HG03521 (cell line): ENCODE data around the gene MSRB1.

Source experiments
- ATAC-seq: cut with Tn5 transposase; IDR thresholded peaks from one replicate; pipeline ENCODE4 v1.9.1; 2021; ENCODE audit warnings: mild to moderate bottlenecking, moderate library complexity; ENCODE audit not compliant: unreplicated experiment

MSRB1 gene

DNA sequence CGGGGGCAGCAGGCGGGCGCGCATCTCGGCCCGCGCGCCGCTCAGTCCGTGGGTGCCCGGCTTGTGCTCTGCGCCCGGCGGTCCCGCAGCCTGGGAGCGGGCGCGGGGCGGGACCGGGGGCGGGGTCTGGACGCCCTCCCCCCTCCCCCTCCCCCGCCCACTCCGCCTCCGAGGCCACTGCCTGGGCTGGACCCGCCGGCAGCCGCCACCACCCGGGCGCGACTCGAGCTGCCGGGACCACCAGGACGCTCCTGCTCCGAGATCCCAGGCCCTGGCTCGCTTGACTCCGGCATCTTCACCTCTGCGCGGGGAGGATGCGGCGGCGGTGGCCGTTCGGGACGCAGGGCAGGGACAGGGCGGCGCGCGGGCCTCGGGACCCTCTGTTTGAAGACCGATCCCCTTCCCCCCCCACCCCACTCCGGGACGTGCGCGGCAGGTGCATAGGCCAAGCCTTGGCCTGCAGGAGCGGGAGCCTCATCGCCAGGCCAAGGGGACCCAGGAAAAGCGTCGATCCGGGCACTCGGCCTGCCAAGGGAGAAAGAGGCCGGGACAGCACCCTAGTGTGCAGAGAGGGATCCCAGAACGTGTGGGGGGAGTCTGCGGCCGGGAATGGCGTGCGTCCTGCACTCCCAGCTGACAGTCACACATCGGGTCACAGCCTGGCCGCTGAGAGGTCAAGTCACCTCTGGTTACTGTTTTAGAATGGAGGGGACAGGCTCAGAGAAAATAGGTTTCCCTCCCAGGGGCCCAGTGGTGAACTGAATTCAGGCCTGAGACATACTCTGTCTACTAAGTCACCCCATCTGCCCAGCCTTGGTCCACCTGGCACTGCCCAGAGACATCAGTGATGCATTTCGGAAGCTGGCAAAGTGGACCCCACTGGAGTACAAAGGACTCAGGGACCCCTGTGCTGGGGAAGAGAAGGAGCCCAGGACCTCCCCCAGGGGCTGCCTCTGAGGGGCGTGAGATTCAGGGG is 24.4 kb downstream of the MSRB1 start, which contains the start of gene HS3ST6:
Gene HS3ST6, minus strand, starts transcription at position 65 of the 976 bp plus-strand sequence. CDS start 92 bp downstream, outside the sequence.
- no peak for ATAC-seq

DNA sequence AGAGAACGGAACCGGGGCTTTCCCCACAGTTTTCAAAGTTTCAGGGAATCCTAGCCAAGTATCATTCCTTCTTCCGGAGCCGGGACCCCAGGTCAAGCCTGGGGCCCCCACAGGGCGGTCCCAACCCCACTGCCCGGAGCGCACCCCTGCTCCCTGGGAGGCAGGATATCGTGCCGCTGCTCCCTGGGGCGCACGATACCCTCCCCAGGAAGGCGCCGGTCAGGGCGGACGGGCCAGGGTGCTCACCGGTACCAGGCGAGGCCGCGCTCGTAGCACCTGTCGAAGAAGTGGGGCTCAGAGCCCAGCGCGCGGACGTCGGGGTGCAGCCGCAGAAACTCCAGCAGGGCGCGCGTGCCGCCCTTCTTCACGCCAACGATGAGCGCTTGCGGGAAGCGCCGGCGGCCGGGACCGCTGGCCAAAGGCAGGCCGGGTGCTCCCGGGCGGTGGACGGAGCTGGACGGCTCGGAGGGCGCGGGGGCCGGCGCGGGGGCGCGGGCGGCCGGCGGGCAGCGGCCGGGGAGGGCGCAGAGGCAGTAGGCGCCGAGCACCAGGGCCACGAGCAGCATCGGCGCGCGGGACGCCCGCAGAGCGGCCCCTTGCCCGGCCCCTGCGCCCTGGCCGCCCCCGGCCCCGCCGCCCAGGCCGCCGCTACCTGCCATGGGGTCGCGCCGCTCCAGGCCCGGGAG is 25.2 kb downstream of the MSRB1 start:
- no peak for ATAC-seq

DNA sequence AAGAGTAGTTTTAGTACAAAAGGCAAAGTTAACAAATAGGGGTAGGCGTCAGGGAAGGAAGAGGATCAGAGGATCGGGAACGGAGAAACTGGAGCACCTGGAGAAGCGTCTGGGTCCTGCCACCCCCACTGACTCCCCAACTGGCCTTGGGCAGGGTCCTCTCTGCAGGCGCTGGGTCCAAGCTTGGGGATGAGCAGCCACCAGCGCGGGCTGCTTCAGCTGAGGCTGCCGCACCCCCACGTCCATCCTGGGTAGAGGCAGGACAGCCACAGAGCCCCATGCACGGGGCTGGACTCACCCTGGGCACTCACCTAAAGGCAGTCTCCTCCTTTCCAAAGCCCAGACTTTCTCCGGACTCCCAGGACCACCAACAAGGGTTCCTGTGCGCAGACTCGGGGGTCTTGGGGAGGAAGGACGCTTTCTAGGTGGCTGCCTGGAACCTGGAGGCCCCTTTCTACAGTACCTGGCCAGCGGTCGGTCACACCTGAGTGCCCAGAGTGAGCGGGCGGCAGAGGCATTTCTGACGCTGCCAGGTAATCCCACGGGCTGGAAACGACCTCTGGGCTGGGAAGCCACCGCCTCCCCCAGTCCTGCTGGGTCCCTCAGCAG is 25.8 kb downstream of the MSRB1 start:
- no peak for ATAC-seq

DNA sequence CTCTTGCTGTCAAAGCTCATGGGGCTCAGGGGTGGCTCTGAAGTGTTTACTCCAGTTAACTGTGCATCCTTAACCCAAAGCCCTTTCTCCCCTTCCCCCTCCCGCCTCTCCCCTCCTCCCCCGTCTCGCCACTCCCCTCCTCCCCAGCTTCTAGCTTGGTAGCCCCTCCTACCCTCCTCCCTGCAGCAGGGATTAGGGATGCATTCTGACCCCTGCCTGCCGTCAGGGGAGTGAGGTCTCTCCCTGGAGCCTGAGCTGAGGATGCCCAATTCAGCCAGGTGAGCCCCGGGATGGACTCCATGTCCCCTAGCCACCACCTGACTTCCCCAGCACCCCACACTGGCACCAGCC is 26.4 kb downstream of the MSRB1 start:
- no peak for ATAC-seq

DNA sequence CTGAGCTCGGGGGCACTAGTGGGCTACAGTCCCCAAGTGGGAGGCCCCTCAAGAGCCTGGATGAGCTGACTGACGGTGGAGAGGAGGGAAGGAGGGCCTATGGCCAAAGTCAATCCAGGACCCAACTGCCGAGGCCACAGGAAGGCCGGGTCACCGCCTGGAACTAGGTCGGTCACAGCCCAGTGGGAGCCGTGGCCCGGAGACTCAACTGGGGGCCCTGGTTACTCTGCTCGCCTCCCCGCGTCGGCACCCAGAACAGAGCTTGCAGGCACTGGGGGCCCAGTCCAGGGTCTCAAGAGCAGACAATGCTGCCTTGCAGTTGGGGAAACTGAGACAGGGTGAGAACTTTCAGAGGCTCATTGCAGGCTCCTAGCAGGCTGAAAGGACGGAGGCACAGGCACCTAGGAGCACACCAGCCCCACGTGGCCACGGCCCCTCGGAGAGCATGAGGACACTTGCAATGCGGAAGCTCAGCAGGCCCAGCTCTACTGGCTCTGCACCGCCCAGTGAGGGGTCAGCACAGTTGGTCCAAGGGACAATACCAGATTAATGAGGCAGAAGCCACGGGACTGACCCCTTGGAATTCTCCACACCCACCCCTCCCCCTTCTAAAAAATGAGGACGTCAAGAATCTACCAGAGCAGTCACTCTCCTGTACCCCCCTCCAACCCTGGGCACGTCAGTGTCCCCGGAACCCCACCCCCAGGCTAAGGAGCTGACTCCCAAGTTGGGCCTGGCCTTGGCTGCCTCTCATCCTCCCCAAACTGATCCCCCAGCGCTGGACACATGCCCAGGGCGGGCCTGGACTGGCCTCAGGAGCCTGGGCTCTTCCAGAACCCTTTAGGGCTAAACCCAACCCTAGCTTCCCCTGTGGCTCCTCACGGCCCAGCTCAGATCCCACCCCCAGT is 27.0 kb downstream of the MSRB1 start:
- no peak for ATAC-seq

DNA sequence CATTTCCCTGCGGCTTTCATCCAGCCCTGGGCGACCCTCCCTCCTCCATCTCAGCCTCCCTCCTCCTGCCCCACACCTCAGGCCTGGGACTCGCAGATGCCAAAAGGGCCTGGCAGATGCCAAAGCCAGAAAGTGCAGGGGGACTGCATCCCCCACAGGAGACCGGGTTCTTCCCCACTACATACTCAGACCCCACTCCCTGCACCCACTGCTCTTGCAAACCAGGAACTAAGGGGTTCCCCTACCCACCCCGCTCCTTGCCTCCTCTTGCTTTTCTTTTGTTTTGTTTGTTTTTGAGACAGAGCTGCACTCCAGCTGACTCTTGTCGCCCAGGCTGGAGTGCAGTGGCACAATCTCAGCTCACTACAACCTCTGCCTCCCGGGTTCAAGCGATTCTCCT is 28.0 kb downstream of the MSRB1 start:
- no peak for ATAC-seq

DNA sequence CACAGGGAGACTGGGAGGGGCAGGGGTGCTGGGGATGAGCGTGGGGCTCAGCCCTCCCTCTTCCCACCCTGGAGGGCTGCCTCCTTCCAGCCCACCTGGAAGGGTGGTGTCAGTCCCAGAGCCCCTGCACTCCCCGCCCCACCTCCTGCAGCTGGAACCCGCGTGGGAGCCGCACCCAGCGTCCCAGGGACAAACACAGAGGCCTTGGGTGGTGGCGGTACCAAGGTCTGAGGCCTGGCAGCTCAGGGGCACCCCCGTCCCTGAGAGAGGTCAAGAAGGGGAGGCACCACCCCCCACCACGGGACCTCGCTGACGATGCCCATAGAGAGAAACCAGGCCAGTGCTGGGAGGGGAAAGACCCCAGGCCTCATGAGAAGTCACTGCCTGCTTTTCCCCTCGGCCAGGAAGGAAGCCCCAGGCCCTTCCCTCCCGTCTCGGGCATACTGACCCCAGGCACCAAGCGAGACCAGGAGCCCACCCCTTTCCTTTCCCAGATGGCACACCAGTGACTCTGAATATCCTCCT is 28.9 kb downstream of the MSRB1 start:
- ATAC-seq: no peak

DNA sequence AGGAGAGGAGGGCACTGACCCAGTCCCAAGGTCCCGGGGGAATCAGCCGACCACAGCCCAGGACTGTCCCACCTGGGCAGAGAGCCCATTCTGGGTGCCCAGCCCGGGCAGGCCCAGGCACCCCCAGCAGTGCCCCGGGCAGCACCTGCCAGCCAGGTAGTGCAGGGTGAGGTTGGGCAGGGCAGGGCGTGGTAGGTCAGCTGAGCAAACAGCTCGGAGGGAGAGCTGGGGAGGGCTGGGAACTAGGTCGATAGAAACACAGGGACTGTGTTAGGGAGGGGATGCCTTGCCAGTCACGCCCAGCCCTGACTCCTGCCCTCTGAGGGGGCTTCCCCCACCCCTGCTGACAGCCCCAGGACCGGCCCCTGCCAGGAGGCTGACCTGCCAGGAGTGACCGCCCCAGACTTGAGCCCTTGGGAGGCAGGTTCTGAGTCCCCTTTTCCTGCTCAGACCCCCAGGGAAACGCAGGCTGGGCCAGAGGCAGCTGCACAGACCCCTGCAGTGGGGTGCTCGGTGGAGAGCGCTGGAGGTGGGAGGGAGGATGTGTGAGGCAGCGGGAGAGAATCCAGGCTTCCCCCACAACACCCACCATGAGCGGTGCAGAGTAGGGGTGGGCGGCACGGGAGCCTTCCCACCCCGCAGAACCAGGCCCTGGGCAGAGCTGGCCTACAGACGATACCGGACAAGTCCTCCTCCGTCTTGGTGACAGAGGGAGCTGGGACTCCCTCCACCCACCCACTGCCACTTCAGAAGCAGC is 29.5 kb downstream of the MSRB1 start:
- ATAC-seq: no peak

DNA sequence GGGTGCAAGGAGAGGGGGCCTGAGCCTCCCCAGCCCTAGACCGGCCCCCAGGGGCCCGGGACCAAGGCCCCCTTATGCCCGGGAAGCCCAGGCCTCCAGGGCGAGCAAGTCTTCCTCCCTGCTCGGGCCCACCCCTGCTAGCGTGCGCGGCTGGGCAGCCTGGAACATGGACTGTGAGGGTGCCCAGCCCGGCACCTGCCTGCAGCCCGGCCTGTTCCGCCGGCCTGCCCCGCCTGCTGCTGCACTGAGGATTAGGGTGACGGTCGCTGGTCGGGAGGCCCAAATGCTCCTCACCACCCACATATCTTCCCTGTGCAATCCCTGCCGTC is 30.8 kb downstream of the MSRB1 start:
- no peak for ATAC-seq

DNA sequence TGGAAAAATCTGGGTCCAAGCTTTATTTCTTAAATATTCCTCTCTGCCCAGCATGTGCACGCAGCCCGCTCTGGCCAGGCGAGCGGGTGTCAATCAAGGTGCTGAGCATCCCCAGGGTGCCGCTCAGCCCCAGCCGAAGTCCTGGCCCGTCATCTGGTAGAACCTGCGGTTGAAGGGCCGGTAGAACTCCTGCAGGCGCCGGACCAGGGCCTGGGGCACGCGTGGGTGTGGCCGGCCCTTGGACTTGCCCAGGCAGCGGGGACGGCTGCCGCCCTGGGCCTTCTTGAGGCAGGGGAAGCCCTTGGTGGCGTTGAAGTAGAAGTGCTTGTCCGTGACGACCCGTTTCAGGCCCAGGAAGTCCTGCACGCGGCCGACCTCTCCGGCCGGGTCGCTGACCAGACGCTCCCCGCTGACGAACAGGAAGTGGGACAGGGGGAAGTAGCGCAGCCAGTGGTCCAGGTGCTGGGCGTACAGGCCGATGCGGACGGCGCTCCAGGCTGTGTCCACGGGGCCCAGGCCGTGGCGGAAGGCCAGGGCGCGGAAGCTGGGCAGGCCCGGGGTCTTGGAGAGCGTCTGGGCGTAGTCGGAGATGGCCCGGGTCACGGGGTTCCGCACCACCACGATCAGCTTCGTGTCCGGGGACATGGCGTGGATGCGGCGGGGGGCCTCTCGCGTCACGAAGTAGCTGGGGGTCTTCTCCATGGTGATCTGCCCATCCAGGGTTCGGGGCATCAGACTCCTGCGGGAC is 31.4 kb downstream of the MSRB1 start:
- no peak for ATAC-seq

DNA sequence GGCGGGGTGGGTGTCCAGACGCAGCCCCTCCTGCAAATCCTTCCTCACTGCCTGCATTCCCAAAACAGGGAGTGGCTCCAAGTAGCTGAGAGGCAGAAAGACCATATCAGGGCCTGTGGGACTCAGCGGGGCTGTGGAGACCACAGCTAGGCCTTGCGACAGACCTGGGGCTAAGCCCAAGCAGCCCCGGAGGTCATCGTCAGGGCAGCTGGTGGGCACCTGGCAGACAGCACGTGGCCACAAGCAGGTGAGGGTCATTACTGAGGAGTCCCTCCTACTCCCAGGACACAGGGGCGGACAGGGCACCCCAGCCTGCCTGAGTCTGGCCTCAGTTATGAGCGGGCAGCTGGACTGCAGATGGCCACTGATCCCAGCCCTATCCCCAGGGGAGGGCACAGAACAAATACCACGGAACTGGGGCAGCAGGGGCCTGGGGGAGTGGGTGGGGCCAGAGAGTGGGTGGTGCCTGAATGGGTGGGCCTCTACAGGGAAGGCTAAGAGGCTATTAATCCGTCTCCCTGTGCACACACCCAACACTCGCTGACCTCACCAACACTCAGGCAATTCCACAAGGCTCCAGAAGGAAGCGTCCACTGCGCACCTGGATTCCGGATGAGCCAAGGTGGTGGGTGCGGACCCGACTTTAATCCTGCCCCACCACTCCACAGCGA is 33.3 kb downstream of the MSRB1 start:
- no peak for ATAC-seq

DNA sequence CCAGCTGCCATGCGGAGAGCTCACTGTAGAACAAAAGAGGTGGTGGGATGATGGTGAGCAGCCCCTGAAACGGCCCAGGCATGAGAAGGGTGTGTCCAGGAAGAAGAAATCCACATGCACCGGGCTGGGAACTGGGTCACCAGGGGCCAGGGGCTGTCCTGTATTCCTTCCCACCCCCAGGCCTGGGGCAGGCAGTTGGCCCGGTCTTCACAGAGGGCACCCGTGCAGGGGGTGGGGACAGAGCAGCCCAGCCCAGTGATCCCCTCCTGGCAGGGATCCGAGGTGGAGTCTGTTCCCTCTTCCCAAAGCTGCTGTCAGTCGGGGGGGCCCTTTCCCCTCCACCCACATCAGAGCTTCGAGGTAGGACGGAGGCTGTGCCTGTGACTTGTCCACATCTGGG is 34.0 kb downstream of the MSRB1 start:
- ATAC-seq: no peak

DNA sequence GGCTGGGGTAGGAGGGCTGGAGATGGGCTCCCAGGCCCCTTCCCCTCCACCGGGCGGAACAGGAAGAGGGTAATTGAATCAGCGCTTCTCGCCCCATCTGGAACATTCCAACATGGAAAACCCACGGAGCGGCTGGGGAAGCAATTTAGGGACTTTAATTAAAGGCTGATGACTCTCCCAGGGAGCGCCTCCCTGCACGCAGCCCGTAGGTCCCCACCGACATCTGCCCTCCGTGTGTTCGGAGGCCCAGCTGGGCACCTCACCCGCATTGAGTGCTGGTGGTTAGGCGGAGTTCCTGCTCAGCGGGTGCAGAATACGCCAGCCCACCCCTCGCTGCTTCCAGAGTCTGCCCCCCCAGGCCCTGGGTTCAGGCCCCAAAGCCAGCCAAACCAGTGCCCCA is 34.8 kb downstream of the MSRB1 start:
- no peak for ATAC-seq

DNA sequence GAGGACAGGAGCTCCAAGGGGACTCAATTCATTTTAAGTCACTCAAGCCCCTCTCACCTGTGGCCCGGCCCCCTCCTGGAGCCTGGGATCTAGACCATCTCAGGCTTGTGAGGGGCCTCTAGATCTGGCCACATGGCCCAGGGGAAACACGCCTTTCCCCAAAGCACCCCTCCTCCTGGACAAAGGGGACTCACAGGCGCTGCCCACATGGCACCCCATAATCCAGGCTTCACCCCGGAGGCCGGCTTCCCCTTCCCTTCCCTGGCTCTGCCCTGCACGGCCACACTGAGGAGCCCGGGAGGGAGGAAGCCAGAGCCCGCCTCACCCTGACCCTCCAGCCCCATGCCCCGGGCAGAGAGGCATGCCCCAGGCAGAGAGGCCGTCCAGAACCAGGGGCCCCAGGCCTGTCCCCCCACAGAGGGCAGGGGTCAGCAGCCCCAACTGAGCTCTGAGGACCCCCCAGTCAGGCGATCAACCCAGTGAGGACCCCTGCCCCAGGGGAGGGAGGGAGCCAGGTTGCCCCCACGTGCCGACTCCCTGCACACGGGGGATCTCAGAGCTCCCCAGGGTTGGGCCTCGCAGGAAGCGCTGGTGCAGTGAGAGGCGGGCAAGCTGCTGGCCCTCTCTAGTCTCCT is 35.7 kb downstream of the MSRB1 start:
- no peak for ATAC-seq

DNA sequence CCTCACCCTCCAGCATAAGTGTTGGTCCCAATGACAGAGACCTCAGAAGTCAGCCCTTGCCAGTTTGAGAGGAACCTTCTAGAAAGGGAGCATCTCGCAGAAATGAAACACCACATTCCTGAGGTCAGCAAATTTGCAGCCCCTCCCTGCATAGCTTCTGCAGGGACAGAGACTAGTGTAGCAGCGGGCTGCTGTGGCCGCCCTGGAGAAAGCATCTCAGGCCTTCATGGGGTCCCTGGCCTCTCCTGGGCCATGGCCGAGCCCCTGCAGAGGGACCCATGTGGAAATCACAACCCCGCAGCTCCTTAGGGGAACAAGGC is 36.2 kb downstream of the MSRB1 start:
- ATAC-seq: no peak

DNA sequence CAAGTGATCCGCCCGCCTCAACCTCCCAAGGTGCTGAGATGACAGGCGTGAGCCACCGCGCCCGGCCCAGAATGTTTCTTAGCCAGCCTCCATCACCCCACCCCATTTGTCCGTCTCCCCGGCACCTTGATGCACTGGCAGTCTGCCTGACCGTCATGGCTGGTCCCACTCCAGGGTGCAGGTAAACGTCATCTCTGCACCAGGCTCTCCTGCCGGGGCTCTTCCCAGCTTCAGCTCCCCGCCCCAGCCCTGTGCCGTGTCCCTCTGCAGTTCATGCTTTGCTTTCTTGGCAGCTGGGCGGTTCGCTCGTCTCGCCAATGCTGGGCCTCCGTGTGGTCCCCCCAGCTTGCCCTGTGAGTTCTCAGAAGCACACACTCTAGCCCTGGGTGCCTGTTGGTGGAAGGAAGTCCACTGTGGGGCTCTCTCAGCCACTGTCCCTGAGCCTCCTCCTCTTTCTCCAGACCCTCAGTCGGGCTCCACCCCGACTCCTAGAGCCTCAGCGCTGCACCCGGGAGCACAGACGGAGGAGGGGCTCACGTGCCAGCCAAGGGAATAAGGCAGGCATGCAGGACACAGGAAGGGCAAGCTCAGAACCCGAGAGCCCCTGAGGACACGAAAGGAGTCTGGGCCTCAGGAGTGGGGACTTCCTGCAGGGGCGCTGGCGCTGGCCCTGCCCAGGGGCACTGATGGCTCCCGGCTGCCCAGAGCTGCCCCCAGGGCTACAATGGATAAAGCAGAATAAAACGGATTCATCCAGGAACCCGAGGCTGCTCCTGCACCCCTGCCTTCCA is 36.7 kb downstream of the MSRB1 start:
- no peak for ATAC-seq
